NOMO-1 (cell line): ENCODE measurements around the gene AHCTF1.
A peak's percentile ranks its signal among the peaks of the same experiment; 100 is the strongest.
"Not testable (repeated sequence)": the region's sequence is repeated elsewhere in the genome, so short reads cannot be mapped to it uniquely, and the experiment has no call there.

Experiments used
- DNase-seq, 2 experiments: peaks; one replicate each; lab custom pipeline; 2025; ENCODE audit not compliant: unreplicated experiment in 2 of 2; lab: John Stamatoyannopoulos, UW

Gene AHCTF1

DNA sequence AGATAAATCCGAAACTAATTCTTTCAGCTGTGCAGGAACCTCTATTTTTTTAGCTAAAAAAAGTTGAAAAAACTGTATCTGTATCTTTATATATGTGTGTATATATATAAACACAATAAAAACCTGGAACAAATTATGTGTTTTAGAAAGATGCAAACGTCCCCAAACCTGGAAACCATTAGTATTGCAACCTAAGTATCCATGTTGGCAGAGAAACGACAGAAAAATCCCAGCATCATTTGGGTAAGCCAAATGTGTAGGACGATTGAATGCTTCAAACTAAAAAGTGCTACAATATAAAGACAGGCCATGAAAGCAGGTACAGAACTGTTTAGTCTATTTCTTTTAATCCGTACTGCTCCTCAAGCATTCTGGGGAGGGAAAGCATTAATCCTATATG, 87.9 kb downstream of the AHCTF1 start:
- DNase-seq = no peak

DNA sequence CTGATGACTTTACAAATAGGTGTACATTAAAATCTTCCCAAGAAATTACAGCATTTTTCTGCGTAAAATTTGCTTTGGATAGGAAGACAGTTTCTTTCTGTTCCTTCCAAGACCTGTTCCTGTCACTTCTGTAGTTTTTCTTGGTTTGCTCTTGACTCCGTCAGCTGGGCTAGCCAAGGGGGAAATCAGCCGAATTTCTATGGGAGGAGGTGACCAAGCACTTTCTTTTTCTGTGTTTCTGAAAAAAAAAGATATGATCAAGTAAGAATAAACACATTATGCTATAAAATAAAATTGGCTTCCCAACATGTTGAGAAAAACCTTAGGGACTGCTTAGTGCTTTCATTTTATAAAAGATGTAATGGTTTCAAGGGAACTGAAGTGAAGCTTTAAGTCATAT, 91.0 kb downstream of the AHCTF1 start:
- not testable (repeated sequence) for DNase-seq

DNA sequence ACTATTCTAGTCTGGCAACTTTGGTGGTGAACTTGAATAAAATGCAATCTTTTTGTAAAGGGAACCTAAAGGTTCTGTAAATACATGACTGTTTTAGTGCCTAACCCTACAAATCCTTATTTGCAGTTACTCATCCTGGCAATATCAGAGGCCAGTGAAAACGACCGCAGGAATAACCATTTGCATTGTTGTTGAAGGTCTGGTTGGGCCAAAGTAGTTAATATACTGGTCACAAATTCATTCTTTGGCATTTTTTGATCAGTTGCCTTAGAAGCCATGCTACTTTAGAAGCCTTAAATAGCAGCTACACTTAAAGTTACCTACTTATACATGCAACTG, 93.7 kb downstream of the AHCTF1 start:
- no peak for DNase-seq

DNA sequence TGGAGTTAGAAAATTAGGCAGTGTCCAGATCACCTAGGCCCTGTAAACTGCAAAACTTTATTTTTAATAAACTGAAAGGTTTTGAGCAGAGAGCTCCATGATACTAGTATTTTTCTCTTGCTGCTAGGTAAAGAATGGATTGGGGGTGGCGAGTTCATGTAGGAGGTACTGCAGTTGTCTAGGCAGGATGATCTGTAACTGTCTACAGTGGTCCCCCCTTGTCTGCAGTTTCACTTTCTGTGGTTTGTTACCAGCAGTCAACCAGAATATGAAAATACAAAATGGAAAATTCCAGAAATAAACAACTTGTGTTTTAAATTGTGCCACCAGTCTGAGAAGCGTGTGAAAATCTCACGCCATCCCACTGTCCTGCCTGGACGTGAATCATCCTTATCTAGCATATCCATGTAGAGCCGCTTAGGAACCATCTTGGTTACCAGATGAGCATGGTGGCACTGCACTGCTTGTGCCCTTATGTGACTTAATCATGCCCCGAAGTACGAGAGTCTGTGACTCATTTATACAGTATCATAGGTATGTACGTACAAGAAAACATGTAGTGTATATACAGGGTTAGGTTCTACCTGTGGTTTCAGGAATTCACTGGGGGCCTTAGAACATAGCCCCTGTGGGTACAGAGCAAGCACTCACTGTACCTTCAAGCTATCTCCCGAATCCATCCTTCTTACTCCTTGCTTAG, 94.2 kb downstream of the AHCTF1 start:
- DNase-seq = no peak

DNA sequence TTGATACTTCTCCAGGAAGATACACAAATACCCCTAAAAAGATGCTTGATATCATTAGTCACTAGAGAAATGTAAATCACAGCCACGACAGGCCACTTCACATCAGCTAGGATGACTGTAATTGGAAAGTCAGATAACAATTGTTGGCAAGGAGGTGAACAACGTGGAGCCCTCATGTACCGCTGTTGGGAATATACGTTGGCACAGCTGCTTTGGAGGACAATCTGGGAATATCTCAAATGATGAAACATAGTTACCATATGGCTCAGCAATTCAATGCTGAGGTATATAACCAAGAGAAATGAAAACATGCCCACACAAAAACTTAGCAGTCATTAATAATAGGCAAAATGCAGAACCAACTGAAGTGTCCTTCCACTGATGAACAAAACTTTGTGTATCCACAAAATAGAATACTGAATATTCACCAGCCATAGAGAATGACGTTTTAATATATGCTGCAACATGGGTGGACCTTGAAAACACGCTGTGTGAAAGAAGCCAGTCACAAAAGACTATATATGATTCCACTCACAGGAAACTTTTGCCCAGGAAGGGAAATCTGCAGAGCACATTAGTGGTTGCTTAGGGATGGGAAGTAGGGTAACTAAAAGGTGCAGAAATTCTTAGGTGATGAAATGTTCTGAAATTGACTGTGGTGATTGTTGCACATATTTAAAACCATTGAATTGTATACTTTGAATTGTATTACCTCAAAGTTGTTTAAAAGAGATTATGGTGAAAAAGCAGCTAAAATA, 95.4 kb downstream of the AHCTF1 start:
- peak in 1 of 2 experiments; percentile 8 for DNase-seq

DNA sequence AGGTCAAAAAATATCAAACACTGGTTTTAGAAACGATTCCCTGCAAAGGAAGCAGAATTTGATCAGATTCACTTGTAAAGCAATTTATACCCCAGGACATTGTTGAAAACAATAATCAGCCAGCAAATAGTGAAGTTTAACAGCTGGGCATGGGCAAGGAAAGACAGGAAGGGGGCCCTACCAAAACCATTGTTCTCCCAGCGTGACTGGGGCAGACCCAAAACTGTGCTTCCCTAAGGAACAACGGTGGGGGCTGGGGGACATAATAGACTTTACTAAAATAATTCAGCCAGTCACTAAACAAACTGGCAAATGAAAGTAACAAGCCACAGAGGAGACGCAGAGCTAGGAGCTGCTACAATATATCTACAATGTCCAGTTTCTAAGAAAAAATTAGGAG, 100.2 kb downstream of the AHCTF1 start:
- no peak for DNase-seq

DNA sequence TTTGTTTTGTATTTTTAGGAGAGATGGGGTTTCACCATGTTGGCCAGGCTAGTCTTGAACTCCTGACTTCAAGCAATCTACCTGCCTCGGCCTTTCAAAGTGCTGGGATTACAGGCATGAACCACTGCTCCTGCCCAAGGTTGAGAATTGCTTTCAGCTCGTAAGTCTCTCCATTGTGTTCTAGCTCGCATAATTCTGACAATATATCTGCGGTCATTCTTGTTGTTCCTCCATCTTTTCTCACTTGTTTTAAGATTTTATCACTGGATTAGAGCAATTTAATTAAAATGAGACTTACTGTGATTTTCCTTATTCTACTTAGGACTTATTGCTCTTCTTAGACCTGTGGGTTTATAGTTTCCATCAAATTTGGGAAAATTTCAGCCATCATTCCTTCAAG, 102.9 kb downstream of the AHCTF1 start:
- DNase-seq = no peak

DNA sequence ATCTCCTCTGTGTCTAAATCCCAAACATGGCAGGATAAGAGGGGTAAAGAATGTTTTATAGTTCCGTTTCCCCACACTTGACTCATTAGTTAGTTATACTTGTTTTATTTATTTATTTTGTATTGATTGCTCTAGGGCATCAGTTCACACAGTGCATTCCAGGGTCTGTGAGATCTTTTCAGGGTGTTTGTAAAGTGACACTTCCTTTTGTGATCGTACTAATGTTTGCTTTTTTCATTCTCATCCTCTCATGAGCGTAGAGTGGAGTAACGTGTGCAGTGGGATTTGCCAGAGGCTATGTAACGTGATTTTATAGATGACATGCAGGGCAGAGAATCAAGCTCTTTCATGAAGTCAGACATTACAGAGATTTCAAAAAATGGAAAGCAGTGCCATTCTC, 104.4 kb downstream of the AHCTF1 start:
- DNase-seq = no peak

DNA sequence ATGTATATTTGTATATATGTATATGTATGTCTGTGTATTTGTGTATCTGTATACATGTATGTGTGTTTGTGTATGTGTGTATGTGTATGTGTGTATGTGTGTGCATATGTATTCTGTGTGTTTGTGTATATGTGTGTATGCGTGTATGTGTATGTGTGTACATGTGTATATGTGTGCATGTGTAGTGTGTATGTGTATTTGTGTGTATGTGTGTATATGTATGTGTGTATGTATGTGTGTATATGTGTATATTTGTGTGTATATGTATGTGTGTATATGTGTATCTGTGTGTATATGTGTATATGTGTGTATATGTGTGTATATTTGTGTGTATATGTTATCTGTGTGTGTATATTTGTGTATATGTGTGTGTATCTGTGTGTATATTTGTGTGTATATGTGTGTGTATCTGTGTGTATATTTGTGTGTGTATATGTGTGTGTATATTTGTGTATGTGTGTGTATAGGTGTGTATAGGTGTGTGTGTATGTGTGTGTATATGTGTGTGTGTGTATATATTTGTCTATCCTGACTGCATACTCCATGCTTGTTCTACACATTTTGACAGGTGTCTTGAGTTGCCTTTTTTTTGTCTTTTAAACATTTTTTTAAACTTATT, 106.1 kb downstream of the AHCTF1 start:
- DNase-seq = no peak

DNA sequence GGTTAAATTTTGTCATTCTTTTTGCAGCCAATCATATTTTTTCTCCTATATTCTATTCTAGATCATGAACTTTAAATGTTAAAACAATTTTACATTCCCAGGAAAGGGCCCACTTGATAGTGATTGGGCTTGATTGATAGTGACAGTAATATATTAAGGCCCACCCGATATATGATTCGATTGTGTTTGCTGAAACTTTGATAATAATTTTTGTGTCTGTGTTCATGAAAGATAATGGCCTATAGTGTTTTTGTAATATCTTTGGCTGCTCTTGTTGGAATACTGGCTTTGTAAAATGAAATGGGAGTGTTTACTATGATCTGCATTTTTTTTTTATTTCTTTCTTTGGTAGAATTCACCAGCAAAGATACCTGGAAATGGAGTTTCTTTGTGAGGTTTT, 107.2 kb downstream of the AHCTF1 start:
- DNase-seq = no peak

DNA sequence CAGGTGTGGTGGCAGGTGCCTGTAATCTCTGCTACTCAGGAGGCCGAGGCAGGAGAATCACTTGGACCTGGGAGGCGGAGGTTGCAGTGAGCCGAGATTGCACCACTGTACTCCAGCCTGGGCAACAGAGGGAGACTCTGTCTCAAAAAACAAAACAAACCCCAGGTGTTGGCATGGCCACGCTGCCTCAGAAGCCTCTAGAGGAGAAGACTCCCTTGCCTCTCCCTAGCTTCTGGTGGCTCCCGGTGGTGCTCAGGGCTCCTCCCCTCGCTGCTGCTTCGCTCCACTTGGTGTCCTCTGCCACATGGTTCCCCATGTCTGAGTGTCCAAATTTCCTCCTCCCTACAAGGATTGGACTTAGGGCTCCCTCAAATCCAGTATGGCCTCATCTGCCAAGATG, 109.6 kb downstream of the AHCTF1 start:
- not testable (repeated sequence) for DNase-seq

DNA sequence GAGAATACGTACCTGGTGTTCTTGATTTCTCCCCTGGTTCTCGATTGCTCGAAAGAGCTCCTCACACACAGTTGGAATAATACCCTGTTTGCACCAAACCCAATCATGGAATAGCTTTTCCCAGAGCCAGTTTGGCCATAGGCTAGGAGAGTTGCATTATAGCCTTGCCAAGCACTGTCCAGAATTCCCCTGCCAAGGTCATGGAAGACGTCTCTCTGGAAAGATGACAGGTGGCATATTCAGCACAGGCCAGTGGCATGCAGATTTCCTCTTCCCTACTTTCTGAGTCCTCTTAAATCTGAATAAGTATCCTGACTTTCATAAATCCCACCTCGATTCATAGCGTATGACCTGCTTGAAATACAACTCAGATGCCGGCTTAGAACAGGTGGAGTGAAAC, 111.1 kb downstream of the AHCTF1 start:
- no peak for DNase-seq

DNA sequence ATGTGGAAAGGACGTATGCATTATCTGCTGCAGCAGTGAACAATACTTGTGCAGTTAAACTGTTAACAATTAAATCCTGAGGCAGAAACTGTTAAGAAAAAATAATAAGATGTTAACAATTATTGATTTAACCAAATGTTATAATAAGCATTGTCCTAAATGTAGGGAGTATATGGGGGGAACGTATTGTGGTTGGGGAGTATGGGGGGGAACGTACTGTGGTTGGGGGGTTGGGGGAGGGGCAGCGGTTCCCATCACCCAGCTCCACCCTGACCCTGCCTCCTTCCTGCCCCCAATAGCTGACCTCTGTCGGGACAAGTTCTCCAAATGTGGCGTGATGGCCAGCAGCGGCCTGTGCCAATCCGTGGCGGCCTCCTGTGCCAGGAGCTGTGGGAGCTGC, 114.0 kb downstream of the AHCTF1 start:
- DNase-seq = not testable (repeated sequence)

DNA sequence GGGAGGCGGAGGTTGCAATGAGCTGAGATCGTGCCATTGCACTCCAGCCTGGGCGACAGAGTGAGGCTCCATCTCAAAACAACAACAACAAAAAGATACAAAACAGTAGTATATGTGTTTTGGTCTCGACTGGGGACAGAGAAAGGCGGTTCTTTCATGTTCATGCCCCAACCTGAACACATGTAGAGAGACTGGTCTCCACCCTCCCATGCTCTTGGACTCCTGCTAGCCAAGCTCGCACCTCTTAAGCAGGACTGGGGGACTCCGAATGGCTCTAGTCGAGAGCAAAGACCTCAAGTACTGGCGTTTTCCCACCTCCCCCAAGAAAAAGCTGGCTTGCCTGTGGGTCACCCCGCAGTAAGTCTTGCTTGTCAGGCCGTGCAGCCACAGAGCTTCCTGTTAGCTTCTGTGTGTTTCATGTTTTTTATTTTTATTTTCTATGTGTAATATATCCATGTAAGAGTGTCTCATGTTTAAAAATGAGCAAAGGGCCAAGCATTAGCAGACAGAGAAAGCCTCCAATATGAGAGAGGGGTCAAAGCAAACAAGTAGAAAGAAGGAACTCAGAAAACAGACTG, 116.0 kb downstream of the AHCTF1 start:
- no peak for DNase-seq

DNA sequence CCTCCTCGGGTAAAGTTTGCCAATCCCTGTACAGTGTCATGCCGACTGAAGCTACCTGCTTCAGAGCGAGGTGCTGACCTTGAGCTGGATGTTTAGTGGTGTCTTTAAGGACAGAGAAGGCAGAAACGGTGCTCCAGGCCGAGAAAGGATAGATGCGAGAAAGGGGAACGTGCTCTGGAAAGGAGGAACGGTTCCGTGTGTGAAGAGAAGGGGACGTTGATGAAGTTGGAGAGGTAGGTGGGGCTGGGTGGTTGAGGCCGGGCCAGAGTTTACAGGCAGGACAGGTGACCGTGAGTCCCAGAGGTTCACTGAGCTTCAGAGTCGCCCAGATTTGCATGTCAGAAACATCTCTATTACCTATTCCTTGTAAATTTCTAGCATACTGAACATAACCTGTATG, 116.9 kb downstream of the AHCTF1 start:
- no peak for DNase-seq

DNA sequence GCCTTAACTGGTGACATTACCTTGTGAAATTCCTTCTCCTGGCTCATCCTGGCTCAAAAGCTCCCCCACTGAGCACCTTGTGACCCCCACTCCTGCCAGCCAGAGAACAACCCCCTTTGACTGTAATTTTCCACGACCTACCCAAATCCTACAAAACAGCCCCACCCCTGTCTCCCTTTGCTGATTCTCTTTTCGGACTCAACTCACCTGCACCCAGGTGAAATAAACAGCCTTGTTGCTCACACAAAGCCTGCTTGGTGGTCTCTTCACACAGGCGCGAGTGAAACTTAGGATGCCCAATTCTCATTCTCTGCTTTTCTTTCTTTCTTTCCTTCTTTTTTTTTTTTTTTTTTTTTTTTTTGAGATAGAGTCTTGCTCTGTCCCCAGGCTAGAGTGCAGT, 118.4 kb downstream of the AHCTF1 start:
- not testable (repeated sequence) for DNase-seq

DNA sequence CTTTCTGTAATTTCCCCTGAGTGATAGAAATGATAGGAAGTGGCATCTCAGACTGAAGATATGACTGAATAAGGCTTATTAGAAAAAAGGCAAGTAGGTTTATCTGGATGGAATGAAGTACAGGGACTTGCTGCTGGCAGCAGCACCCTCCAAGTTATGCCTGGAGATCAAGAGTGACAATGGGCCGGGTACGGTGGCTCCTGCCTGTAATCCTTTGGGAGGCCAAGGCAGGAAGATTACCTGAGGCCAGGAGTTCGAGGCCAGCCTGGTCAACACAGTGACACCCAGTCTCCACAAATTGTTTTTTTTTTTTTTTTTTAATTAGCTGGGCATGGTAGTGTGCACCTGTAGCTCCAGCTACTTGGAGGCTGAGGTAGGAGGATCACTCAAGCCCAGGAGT, 119.8 kb downstream of the AHCTF1 start:
- DNase-seq = no peak

DNA sequence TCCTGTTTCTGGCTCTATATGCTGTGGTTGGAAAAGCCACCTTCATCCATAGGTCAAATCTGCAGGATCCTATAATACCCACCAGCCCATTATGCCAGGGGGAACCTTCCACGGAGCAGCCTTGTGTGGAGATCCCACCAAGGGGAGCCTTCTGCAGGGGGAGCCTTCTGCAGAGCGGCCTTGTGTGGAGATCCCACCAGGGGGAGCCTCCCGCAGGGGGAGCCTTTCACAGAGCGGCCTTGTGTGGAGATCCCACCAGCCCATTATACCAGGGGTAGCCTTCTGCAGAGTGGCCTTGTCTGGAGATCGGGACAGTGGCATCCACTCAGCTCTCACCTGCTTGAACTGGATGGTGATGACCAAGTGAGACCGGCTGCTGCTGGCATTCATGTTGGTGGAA, 122.3 kb downstream of the AHCTF1 start:
- DNase-seq = no peak

DNA sequence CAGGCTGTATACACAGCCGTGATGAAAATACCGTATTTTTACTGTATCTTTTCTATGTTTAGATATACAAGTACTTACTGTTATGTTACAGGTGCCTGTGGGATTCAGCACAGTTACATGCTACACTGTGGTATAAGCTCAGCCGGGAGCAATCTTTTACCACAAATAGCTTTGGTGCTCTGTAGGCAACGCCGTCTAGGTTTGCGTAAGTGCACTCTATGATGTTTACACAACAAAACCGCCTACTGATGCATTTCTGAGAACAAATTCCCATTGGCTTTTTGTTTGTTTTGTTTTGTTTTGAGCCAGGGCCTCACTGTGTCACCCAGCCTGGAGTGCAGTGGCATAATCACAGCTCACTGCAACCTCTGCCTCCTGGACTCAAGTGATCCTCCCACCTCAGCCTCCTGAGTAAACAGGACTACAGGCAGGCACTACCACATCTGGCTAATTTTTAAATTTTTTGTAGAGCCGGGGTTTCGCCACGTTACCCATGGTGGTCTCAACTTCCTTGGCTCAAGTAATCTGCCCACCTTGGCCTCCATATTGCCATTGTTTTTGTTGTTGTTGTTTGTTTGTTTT, 126.5 kb downstream of the AHCTF1 start:
- no peak for DNase-seq

DNA sequence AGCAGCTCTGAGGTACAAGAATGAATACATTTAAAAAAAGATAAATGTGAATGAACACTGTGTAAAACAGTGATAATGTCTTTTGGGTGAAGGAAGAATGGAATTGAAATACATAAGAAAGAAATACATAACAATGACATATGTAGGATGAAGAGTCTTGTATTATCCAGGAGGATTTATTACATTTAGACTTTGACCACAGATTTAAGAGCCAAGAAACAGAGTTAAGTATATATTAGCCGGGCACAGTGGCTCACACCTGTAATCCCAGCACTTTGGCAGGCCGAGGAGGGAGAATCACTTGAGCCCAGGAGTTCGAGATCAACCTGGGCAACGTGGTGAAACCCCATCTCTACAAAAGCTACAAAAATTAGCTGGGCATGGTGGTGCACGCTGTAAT, 127.9 kb downstream of the AHCTF1 start:
- DNase-seq = no peak

DNA sequence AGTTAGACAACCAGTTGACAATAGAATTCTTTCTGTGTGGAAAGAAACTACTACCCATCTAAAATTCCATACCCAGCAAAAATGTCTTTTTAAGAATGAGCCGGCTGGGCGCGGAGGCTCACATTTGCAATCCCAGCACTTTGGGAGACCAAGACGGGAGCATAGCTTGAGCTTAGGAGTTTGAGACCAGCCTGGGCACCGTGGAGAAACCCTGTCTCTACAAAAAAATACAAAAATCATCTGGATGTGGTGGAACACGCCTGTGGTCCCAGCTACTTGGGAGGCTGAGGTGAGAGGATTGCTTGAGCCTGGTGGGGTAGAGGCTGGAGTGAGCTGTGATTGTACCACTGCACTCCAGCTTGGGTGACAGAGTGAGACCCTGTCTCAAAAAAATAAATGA, 128.4 kb downstream of the AHCTF1 start:
- DNase-seq = no peak
